Measurements from ENCODE around the gene SDK2.

Gene SDK2

GRCh38 chr17:73519714-73520368 is 124.4 kb downstream of the SDK2 start:
- no peak for FAIRE-seq
- no peak for TF ChIP-seq POLR2A (IDR thresholded peaks at IDR 0.05; ENCODE audit: low read depth, low read length)
- no peak for DNase-seq (ENCODE audit: insufficient read length, low spot score)

GRCh38 chr17:73519011-73519410 is 125.2 kb downstream of the SDK2 start:
- no peak for DNase-seq (ENCODE audit: insufficient read length, low spot score)
- TF ChIP-seq POLR2A (IDR thresholded peaks at IDR 0.05; ENCODE audit: low read depth, low read length) = no peak
- FAIRE-seq = no peak

- no peak for TF ChIP-seq POLR2A (IDR thresholded peaks at IDR 0.05; ENCODE audit: low read depth, low read length)
- FAIRE-seq = no peak
- no peak for DNase-seq (ENCODE audit: insufficient read length, low spot score)
Observed at GRCh38 chr17:73516431-73516830, 127.8 kb downstream of the SDK2 start.

GRCh38 chr17:73514146-73514863 is 129.9 kb downstream of the SDK2 start:
- DNase-seq (ENCODE audit: insufficient read length, low spot score) (no peak), FAIRE-seq (no peak)
- no peak for TF ChIP-seq POLR2A (IDR thresholded peaks at IDR 0.05; ENCODE audit: low read depth, low read length)

- no peak for DNase-seq (ENCODE audit: insufficient read length, low spot score)
- no peak for FAIRE-seq
- TF ChIP-seq POLR2A (IDR thresholded peaks at IDR 0.05; ENCODE audit: low read depth, low read length) = no peak
Observed at GRCh38 chr17:73513426-73513825, 130.8 kb downstream of the SDK2 start.

GRCh38 chr17:73511719-73512115 is 132.5 kb downstream of the SDK2 start:
- no peak for TF ChIP-seq POLR2A (IDR thresholded peaks at IDR 0.05; ENCODE audit: low read depth, low read length)
- DNase-seq (ENCODE audit: insufficient read length, low spot score) (no peak), FAIRE-seq (no peak)

- no peak for DNase-seq (ENCODE audit: insufficient read length, low spot score)
- FAIRE-seq = no peak
- TF ChIP-seq POLR2A (IDR thresholded peaks at IDR 0.05; ENCODE audit: low read depth, low read length) = no peak
Observed at GRCh38 chr17:73510981-73511718, 133.1 kb downstream of the SDK2 start.

- TF ChIP-seq POLR2A (IDR thresholded peaks at IDR 0.05; ENCODE audit: low read depth, low read length) = no peak
- FAIRE-seq (no peak), DNase-seq (ENCODE audit: insufficient read length, low spot score) (no peak)
Observed at GRCh38 chr17:73508931-73509605, 135.2 kb downstream of the SDK2 start.

- DNase-seq (ENCODE audit: insufficient read length, low spot score) (no peak), FAIRE-seq (no peak)
- no peak for TF ChIP-seq POLR2A (IDR thresholded peaks at IDR 0.05; ENCODE audit: low read depth, low read length)
Observed at GRCh38 chr17:73508057-73508930, 136.0 kb downstream of the SDK2 start.

GRCh38 chr17:73506470-73507435 is 137.5 kb downstream of the SDK2 start:
- FAIRE-seq (no peak), DNase-seq (ENCODE audit: insufficient read length, low spot score) (no peak)
- TF ChIP-seq POLR2A (IDR thresholded peaks at IDR 0.05; ENCODE audit: low read depth, low read length) = no peak

GRCh38 chr17:73503560-73503959 is 140.7 kb downstream of the SDK2 start:
- TF ChIP-seq POLR2A (IDR thresholded peaks at IDR 0.05; ENCODE audit: low read depth, low read length) = no peak
- FAIRE-seq (no peak), DNase-seq (ENCODE audit: insufficient read length, low spot score) (no peak)

GRCh38 chr17:73500414-73500999 is 143.7 kb downstream of the SDK2 start:
- FAIRE-seq (no peak), DNase-seq (ENCODE audit: insufficient read length, low spot score) (no peak)
- no peak for TF ChIP-seq POLR2A (IDR thresholded peaks at IDR 0.05; ENCODE audit: low read depth, low read length)
